ENCODE data around the gene STAT6.

STAT6 gene

DNA sequence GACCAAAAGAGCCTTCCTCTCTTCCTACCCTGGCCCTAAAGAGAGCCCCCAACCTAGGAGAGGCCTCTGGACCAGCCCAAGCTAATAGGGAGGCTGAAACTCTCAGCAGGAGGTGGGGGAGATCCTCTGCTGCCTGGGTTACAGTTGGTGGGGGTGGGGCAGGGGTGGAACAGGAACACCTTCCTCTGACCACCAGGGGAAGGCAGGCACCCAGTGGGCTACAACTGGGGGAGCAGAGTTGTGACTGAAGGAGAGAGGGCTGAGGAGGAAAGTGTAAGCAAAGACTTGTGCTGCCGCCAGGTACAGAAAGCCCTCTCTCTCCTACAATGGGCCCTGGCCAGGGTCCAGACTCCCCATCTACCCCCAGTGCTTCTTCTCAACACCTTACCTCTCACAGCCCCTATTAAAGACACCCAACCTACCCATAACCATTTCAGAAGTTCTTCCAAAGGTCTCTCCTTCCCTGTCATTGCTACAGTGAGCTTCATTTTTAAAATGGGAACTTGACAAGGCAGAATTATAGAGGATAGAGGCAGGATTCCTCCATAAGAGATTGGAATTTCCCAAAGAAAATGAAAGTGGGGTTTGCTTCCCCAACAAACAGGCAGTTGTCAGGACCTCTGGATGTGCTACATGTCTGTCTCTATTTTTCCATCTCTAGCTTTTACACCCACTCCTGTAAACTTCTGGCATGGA, 62.6 kb downstream of the STAT6 start:
- no peak for DNase-seq (ENCODE audit: low spot score)

GRCh38 chr12:57047981-57048380, 63.2 kb downstream of the STAT6 start:
- no peak for DNase-seq (ENCODE audit: low spot score)

DNA sequence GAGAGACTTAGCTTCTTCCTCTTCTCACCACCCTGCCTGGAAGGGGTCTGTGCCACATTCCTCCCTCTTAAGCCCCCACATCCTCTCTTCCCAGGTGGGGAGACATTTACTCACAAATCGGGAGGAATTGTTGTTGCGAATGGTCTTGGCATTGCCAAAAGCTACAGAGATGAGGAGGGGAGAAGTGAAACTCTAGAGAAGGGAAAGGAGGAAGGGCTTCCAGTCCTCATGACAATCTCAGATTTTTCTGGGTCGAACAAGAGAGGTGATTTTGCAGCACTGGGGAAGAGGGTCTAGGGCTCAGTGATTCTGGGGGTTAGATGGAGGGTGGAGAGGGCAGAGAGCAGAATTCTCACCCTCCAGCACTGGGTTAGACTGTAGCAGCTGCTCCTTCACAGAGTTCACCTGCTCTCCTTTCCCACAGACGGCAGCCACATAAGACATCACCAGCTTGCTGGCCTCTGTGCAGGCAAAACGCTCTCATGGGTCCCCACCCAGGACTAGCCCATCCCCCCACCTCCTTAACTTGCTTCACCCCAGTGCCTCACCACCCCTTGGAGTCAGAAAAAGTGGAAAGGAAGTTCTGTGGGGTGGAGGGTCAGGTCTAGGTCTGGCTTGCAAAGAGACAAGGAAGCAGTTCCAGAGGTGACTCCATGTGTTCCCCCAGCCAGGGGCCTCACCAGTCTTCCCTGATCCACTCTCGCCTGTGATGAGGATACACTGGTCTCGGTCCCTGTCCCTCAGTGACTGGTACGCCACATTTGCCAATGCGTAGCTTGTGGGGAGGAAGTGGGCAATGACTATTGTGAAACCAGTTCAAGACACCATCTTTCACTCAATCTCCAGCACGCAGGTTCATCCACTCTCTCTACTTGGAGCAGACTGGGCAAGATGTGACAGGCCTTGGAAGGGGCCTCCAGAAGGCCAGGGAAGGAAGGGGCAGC, 63.9 kb downstream of the STAT6 start:
- no peak for DNase-seq (ENCODE audit: low spot score)

DNA sequence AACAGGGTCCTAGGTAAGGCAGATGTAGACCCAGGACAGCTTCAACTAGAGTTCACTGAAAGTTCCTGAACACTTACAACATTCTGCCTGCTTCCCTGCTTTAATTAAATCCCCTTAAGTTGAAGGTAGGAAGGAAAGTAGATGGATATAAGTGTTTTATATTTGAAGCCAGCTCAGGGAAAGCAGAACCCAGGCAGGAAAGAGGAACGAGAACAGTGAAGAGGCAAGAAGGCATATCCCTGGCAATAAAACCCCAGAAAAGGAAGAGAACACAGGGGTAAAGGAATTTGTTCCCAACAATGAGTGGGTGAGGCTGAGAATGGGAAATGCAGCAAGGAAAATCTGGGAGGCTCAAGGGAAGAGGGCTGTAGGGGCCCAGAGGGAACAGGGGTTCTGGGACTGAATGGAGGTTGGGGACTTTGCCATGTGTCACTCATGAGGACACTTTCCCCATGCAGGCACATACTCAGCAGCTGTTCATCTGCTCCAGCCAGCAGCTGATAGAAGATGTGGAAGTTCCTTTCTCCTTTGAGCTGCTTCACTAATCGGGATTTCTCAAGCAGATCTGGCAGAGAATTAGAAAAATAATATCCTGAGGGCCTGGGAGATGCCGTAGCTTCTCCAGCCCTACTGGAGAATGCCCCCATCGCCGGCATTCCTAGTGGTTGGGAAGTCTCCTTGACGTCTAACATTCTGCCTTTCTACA, 64.9 kb downstream of the STAT6 start:
- DNase-seq (ENCODE audit: low spot score): no peak

Measured in LoVo (cell line).